Uterus (tissue), 4 donors: ENCODE results near the gene AASS. TPM values are rescaled to one million over a fixed set of nuclear protein-coding genes. Genes with fewer than 3 reads are reported as not detected.
"Not testable (repeated sequence)": the region's sequence is repeated elsewhere in the genome, so short reads cannot be mapped to it uniquely, and the experiment has no call there.

Source experiments
- DNase-seq, 2 donors: peaks; one replicate each; pipeline ENCODE4 v3.0.0-alpha.2; 2019 to 2020
- H3K27ac ChIP-seq, 2 donors: fragments of 200-600 bp; sonication (generic); 1 replicate in 1 of 2; 2 replicates in 1 of 2; pipeline ENCODE4 v1.5.1; 2016 to 2018
- H3K27me3 ChIP-seq, 2 donors: fragments of 200-600 bp; sonication (generic); one replicate each; pipeline ENCODE4 v1.5.1; 2018 to 2019; ENCODE audit warnings: control low read depth in 1 of 2
- H3K36me3 ChIP-seq, 2 donors: fragments of 200-600 bp; sonication (generic); one replicate each; pipeline ENCODE4 v1.5.1; 2019; ENCODE audit warnings: control low read depth in 1 of 2
- H3K4me1 ChIP-seq, 2 donors: fragments of 200-600 bp; sonication (generic); one replicate each; pipeline ENCODE4 v1.5.1; 2018 to 2019; ENCODE audit warnings: control low read depth in 1 of 2
- H3K4me3 ChIP-seq, 2 donors: fragments of 200-600 bp; sonication (generic); 1 replicate in 1 of 2; 2 replicates in 1 of 2; pipeline ENCODE4 v1.5.1; 2018 to 2019; ENCODE audit warnings: mild to moderate bottlenecking in 1 of 2
- H3K9me3 ChIP-seq, 2 donors: fragments of 200-600 bp; sonication (generic); one replicate each; pipeline ENCODE4 v1.5.1; 2019; ENCODE audit warnings: control low read depth in 1 of 2
- CTCF ChIP-seq, 4 experiments: fragments of 200-600 bp in 2 of 4; fragments of 450-650 bp in 2 of 4; sonication (generic) in 2 of 4; IDR thresholded peaks; one replicate each; pipeline ENCODE4 v1.5.1; 2016 to 2019; ENCODE audit warnings: antibody characterized with exemption in 4 of 4, mild to moderate bottlenecking in 2 of 4, moderate library complexity in 1 of 4
- POLR2A ChIP-seq, 2 donors: fragments of 450-650 bp; IDR thresholded peaks; one replicate each; pipeline ENCODE4 v1.6.1; 2016; ENCODE audit warnings: antibody characterized with exemption in 2 of 2, mild to moderate bottlenecking in 1 of 2, moderate library complexity in 1 of 2
- intact Hi-C: fragments of 100-400 bp; cut with DNase I; formaldehyde crosslinking; loops from one replicate; pipeline ENCODE4 v1.15.1; 2023; ENCODE audit warnings: low total_unique reads
- total RNA-seq, 4 donors: library from RNA; depleted of rRNA in 3 of 4; stranded (reverse); fragments of >200 nt in 3 of 4; gene quantifications; one replicate each; pipeline versions ENCODE4 v1.1.0 to v1.2.4, GENCODE V29; 2014 to 2023
- donor health status: DM: yes; HTN: yes; CAD: no.

AASS gene
- 10 to 100 TPM; 37.9 to 82.0 (median 63.8) TPM for total RNA-seq

DNA sequence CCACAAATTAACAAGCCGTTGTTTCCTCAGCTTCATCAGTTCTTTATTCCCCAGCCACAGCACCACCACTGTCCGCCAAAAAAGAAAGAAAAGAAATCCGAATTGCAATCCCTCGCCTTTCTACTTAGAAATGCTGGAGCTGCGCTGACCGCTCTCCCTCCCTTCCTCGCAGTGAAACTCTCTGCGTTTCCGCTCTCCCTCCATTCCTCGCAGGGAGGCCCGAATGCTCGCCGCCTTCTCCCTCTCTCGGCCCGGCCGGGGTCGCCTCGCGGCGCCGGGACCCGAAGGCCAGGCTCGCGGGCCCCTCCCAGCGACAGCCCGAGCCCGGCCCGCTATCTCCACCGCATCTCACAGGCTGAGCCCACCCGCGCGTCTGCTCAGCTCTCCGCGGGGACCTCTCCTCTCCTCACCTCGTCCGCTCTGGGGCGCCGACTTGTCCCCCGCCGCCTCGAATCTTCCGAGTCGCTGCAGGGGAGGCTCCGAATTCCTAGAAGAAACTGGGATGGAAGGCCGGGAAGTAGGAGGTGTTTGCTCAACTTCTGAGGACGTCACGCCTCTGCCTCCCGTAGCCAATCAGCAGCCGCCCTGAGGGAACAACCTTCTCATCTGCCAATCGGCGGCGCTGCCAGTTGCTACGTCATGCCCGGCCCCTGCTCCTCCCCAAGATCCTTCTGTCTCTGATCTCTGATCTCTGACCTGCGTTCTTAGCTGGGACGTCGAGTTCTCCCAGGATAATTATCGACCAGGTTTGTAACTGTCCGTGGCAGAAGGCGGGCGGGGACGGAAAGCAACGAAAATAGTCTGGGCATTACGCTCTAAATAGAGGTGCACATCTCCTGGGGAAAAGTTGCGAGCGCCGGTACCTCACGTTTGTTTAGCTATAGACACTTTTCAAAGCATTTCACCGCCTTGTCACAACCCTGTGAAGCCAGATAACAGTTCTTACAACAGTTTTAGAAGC lies at the start of gene AASS:
Gene AASS, minus strand, starts transcription at position 499 of the 961 bp plus-strand sequence. CDS start 10,523 bp downstream, outside the sequence.
- peak within 1 kb of the TSS; percentile 95 to 96 for H3K27ac ChIP-seq
- no peaks in the 10 kb centered on the region for H3K27me3 ChIP-seq
- H3K9me3 ChIP-seq: no peaks in the 10 kb centered on the region
- TF ChIP-seq CTCF (IDR thresholded peaks at IDR 0.05) (peak in 1 of 4 experiments; percentile 3), POLR2A (IDR thresholded peaks at IDR 0.05) (peak; percentile 84 to 89)
- no peaks in the 10 kb centered on the region for H3K36me3 ChIP-seq
- H3K4me3 ChIP-seq: peak within 1 kb of the TSS; percentile 47 to 59
- DNase-seq: peak; percentile 99
- intact Hi-C loops: no loop called here
- H3K4me1 ChIP-seq: peaks cover 0 to 6% of the 10 kb centered on the region in 2 donors

DNA sequence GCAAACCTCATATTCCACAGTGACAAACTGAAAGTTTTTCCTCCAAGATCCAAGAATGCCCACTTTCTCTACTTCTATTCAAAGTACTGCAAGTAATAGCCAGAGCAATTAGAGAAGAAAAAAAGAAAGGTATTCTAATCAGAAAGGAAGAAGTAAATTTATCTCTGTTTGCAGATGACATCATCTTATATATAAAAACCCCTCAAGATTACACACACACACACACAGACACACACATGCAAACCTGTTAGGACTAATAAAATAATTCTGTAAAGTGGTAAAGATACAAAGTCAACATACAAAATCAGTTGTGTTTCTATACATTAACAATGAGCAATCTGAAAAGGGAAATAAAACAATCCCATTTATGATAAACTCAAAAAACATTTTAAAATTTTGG lies 44.7 kb upstream of the AASS start:
- Histone ChIP-seq H3K4me3 (no peak overlapping the region), H3K36me3 (no peaks in the 10 kb centered on the region), H3K9me3 (no peaks in the 10 kb centered on the region), H3K27me3 (no peaks in the 10 kb centered on the region), H3K27ac (no peak overlapping the region), H3K4me1 (no peaks in the 10 kb centered on the region)
- TF ChIP-seq CTCF (IDR thresholded peaks at IDR 0.05) (no peak), POLR2A (IDR thresholded peaks at IDR 0.05) (no peak)
- intact Hi-C loops: no loop called here
- no peak for DNase-seq

GRCh38 chr7:122183106-122183505 lies 39.1 kb upstream of the AASS start:
- H3K4me3 ChIP-seq: no peak overlapping the region
- intact Hi-C loops: no loop called here
- H3K27ac ChIP-seq: no peak overlapping the region
- no peaks in the 10 kb centered on the region for H3K9me3 ChIP-seq
- TF ChIP-seq CTCF (IDR thresholded peaks at IDR 0.05) (no peak), POLR2A (IDR thresholded peaks at IDR 0.05) (no peak)
- H3K27me3 ChIP-seq: no peaks in the 10 kb centered on the region
- H3K36me3 ChIP-seq: no peaks in the 10 kb centered on the region
- no peak for DNase-seq
- no peaks in the 10 kb centered on the region for H3K4me1 ChIP-seq

DNA sequence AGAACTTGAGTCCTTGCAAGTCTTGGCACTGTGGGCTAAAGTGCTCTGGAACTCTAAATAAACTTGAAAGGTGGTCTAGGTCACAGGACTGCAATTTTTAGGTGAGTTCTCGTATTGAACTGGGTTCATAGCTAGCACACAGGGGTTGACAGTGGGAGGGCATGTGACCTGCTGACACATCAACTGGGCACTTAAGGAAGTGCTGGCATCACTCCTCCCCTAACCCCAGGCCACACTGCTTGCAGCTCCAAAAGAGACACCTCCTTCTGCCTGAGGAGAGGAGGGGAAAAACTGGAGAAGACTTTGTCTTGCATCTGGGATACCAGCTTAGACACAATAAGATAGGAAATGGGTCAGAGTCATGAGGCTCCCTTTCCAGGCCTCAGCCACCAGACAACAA lies 38.0 kb upstream of the AASS start:
- TF ChIP-seq POLR2A (IDR thresholded peaks at IDR 0.05) (no peak), CTCF (IDR thresholded peaks at IDR 0.05) (no peak)
- Histone ChIP-seq H3K4me3 (no peak overlapping the region), H3K9me3 (no peaks in the 10 kb centered on the region), H3K4me1 (no peaks in the 10 kb centered on the region), H3K27ac (no peak overlapping the region), H3K36me3 (no peaks in the 10 kb centered on the region), H3K27me3 (no peaks in the 10 kb centered on the region)
- intact Hi-C loops: no loop called here
- no peak for DNase-seq

GRCh38 chr7:122172144-122172543 lies 28.1 kb upstream of the AASS start:
- DNase-seq, H3K4me1 ChIP-seq, intact Hi-C loops, H3K9me3 ChIP-seq, H3K4me3 ChIP-seq, H3K27ac ChIP-seq, H3K36me3 ChIP-seq, H3K27me3 ChIP-seq: not testable (repeated sequence)
